CD14-positive monocyte (primary cell): ENCODE measurements around the gene EPHA6. TPM values are rescaled to one million over a fixed set of nuclear protein-coding genes. Genes with fewer than 3 reads are reported as not detected.

ENCODE experiments used
- DNase-seq, 3 donors: peaks; one replicate each; pipeline ENCODE4 v3.0.0-alpha.2; 2011 to 2022
- H2AFZ ChIP-seq: 2 replicates; pipeline ENCODE4 v1.6.0; 2012; ENCODE audit warnings: mild to moderate bottlenecking, low read depth, low read length, inconsistent platforms; ENCODE audit not compliant: insufficient read depth, poor library complexity, severe bottlenecking
- H3K27ac ChIP-seq, 2 donors: 1 replicate in 1 of 2; 2 replicates in 1 of 2; pipeline ENCODE4 v1.5.1; 2012 to 2013; ENCODE audit warnings: low read length in 2 of 2, control low read depth in 1 of 2, inconsistent platforms in 1 of 2, low read depth in 1 of 2, mild to moderate bottlenecking in 1 of 2
- H3K27me3 ChIP-seq, 2 donors: one replicate each; pipeline versions ENCODE4 v1.6.0 to v1.6.1; 2011 to 2013; ENCODE audit warnings: low read length in 2 of 2; ENCODE audit not compliant: control insufficient read depth in 2 of 2, insufficient read depth in 2 of 2
- H3K36me3 ChIP-seq, 2 donors: replicated peaks in 1 of 2; 1 replicate in 1 of 2; 2 replicates in 1 of 2; pipeline versions ENCODE4 v1.5.1 to v1.6.1; 2012 to 2013; ENCODE audit warnings: low read length in 2 of 2, control low read depth in 1 of 2, inconsistent platforms in 1 of 2, mild to moderate bottlenecking in 1 of 2; ENCODE audit not compliant: insufficient read depth in 2 of 2, control insufficient read depth in 1 of 2
- H3K4me1 ChIP-seq, 2 donors: 1 replicate in 1 of 2; 2 replicates in 1 of 2; pipeline versions ENCODE4 v1.5.1 to v1.6.1; 2012 to 2013; ENCODE audit warnings: low read length in 2 of 2, control low read depth in 1 of 2, inconsistent platforms in 1 of 2, mild to moderate bottlenecking in 1 of 2, moderate library complexity in 1 of 2; ENCODE audit not compliant: insufficient read depth in 2 of 2, control insufficient read depth in 1 of 2
- H3K4me2 ChIP-seq: replicated peaks from 2 replicates; pipeline ENCODE3; 2012; ENCODE audit warnings: low read length, moderate library complexity, mild to moderate bottlenecking; ENCODE audit not compliant: poor library complexity, severe bottlenecking; ENCODE audit errors: extremely low read depth
- H3K4me3 ChIP-seq, 3 experiments: fragments of 200-600 bp in 1 of 3; sonication (generic) in 1 of 3; replicated peaks in 1 of 3; 1 replicate in 2 of 3; 2 replicates in 1 of 3; pipeline ENCODE4 v1.5.1; 2011 to 2013; ENCODE audit warnings: low read length in 3 of 3, mild to moderate bottlenecking in 3 of 3, control low read depth in 2 of 3, low read depth in 2 of 3, inconsistent platforms in 1 of 3, moderate library complexity in 1 of 3
- H3K79me2 ChIP-seq: 2 replicates; pipeline ENCODE4 v1.6.0; 2012; ENCODE audit warnings: mild to moderate bottlenecking, control low read depth, inconsistent platforms, low read length, moderate library complexity; ENCODE audit not compliant: insufficient read depth
- H3K9ac ChIP-seq: 2 replicates; pipeline ENCODE4 v1.6.0; 2017; ENCODE audit warnings: low read length, mild to moderate bottlenecking; ENCODE audit not compliant: insufficient read depth, poor library complexity, severe bottlenecking
- H3K9me3 ChIP-seq, 2 donors: replicated peaks in 1 of 2; 1 replicate in 1 of 2; 2 replicates in 1 of 2; pipeline versions ENCODE4 v1.5.1 to v1.6.1; 2012 to 2013; ENCODE audit warnings: low read length in 2 of 2, control low read depth in 1 of 2; ENCODE audit not compliant: control insufficient read depth in 1 of 2, insufficient read depth in 1 of 2
- H4K20me1 ChIP-seq: 2 replicates; pipeline ENCODE4 v1.6.0; 2012; ENCODE audit warnings: mild to moderate bottlenecking, low read length, control low read depth, moderate library complexity; ENCODE audit not compliant: insufficient read depth
- H3K27ac Mint-ChIP-seq, 7 donors: one replicate each; pipeline ENCODE4 v1.8.0; 2020; ENCODE audit warnings: mild to moderate bottlenecking in 7 of 7, mixed read lengths in 7 of 7, moderate library complexity in 6 of 7, inconsistent platforms in 2 of 7
- H3K27me3 Mint-ChIP-seq, 3 donors: one replicate each; pipeline ENCODE4 v1.8.0; 2021 to 2022; ENCODE audit warnings: low read depth in 3 of 3, mild to moderate bottlenecking in 3 of 3, mixed read lengths in 3 of 3, moderate library complexity in 3 of 3, inconsistent platforms in 1 of 3
- H3K36me3 Mint-ChIP-seq, 2 donors: one replicate each; pipeline ENCODE4 v1.8.0; 2020; ENCODE audit warnings: mixed read lengths in 2 of 2, inconsistent platforms in 1 of 2, mild to moderate bottlenecking in 1 of 2
- H3K4me1 Mint-ChIP-seq: one replicate; pipeline ENCODE4 v1.8.0; 2020; ENCODE audit warnings: mild to moderate bottlenecking, mixed read lengths
- H3K4me3 Mint-ChIP-seq, 2 donors: one replicate each; pipeline ENCODE4 v1.8.0; 2020; ENCODE audit warnings: mild to moderate bottlenecking in 2 of 2, mixed read lengths in 2 of 2, moderate library complexity in 1 of 2
- H3K9me3 Mint-ChIP-seq, 7 donors: one replicate each; pipeline ENCODE4 v1.8.0; 2020 to 2022; ENCODE audit warnings: mixed read lengths in 7 of 7, mild to moderate bottlenecking in 6 of 7, moderate library complexity in 6 of 7, inconsistent platforms in 2 of 7
- CTCF ChIP-seq: fragments of 200-600 bp; IDR thresholded peaks from one replicate; pipeline ENCODE4 v1.8.0; 2022; ENCODE audit warnings: antibody characterized with exemption, mild to moderate bottlenecking
- WGBS: methylation state at CpG from one replicate; pipeline ENCODE4 v1.1.5; 2013; ENCODE audit warnings: missing lambda C conversion rate; ENCODE audit not compliant: insufficient coverage; 5-methylcytosine and 5-hydroxymethylcytosine counted together
- intact Hi-C, 2 donors: fragments of 100-400 bp; cut with micrococcal nuclease; formaldehyde crosslinking; loops; one replicate each; pipeline versions ENCODE4 v1.15.0 to v1.15.1; 2023
- polyA plus RNA-seq, 3 donors: library from polyadenylated mRNA; depleted of rRNA in 1 of 3; unstranded in 2 of 3; stranded (reverse) in 1 of 3; fragments of 300-500 nt in 2 of 3; fragments of >200 nt in 1 of 3; fragmentation: Illumina TruSeq in 2 of 3; gene quantifications; 1 replicate in 2 of 3; 2 replicates in 1 of 3; pipeline ENCODE4 v1.2.3, GENCODE V29; 2012 to 2021

Gene EPHA6
- polyA plus RNA-seq, 3 donors, result not detected

GRCh38 chr3:97439373-97439772 is 625.0 kb downstream of the EPHA6 start:
- H3K79me2 ChIP-seq, result no peaks in the 10 kb centered on the region
- no peaks in the 10 kb centered on the region for H3K36me3 ChIP-seq
- no peak overlapping the region for H3K4me2 ChIP-seq
- intact Hi-C loops, result no loop called here
- H3K27ac Mint-ChIP-seq, result no peak overlapping the region
- H3K4me1 Mint-ChIP-seq, result no peaks in the 10 kb centered on the region
- no CpG with 5 or more reads among the region's 1 CpG for WGBS
- H3K4me1 ChIP-seq, result no peaks in the 10 kb centered on the region
- no peak overlapping the region for H3K4me3 ChIP-seq
- H3K27me3 Mint-ChIP-seq, result peaks cover 0 to 1% (median 0%) of the 10 kb centered on the region in 3 donors
- no peak overlapping the region for H3K27ac ChIP-seq
- no peaks in the 10 kb centered on the region for H4K20me1 ChIP-seq
- H3K27me3 ChIP-seq, result no peaks in the 10 kb centered on the region
- H2AFZ ChIP-seq, result no peak overlapping the region
- no peak for TF ChIP-seq CTCF
- no peak for DNase-seq
- no peak overlapping the region for H3K9ac ChIP-seq
- no peaks in the 10 kb centered on the region for H3K9me3 ChIP-seq
- no peaks in the 10 kb centered on the region for H3K36me3 Mint-ChIP-seq
- H3K4me3 Mint-ChIP-seq, result no peak overlapping the region
- peaks cover 0 to 5% (median 0%) of the 10 kb centered on the region in 7 donors for H3K9me3 Mint-ChIP-seq

GRCh38 chr3:97464035-97464434 is 649.6 kb downstream of the EPHA6 start:
- Mint-ChIP-seq H3K27me3 (no peaks in the 10 kb centered on the region), H3K4me1 (no peaks in the 10 kb centered on the region)
- intact Hi-C loops, result no loop called here

More at GRCh38 chr3:97464035-97464434, 649.6 kb downstream of the EPHA6 start:
- no peak overlapping the region for H3K4me2 ChIP-seq
- no peak overlapping the region for H3K4me3 Mint-ChIP-seq
- DNase-seq, result no peak
- no peaks in the 10 kb centered on the region for H3K27me3 ChIP-seq
- no peaks in the 10 kb centered on the region for H3K36me3 Mint-ChIP-seq
- TF ChIP-seq CTCF, result no peak
- no peak overlapping the region for H2AFZ ChIP-seq
- WGBS, result no CpG with 5 or more reads among the region's 1 CpG
- no peak overlapping the region for H3K27ac Mint-ChIP-seq
- H3K4me3 ChIP-seq, result no peak overlapping the region
- no peak overlapping the region for H3K27ac ChIP-seq
- no peak overlapping the region for H3K9ac ChIP-seq
- H3K9me3 Mint-ChIP-seq, result peaks cover 0 to 3% (median 0%) of the 10 kb centered on the region in 7 donors
- H3K9me3 ChIP-seq, result peaks cover 2 to 3% of the 10 kb centered on the region in 2 donors
- no peaks in the 10 kb centered on the region for H3K4me1 ChIP-seq
- H3K79me2 ChIP-seq, result no peaks in the 10 kb centered on the region
- H3K36me3 ChIP-seq, result no peaks in the 10 kb centered on the region
- no peaks in the 10 kb centered on the region for H4K20me1 ChIP-seq
